GM12878 (cell line): ENCODE data around the gene VCP. TPM values are rescaled to one million over a fixed set of nuclear protein-coding genes. Genes with fewer than 3 reads are reported as not detected.
A peak's percentile ranks its signal among the peaks of the same experiment; 100 is the strongest.

Experiments
- ATAC-seq: fragments of 200-7000 bp; cut with Tn5 transposase; 3 replicates; pipeline ENCODE4 v1.9.1; 2020; ENCODE audit warnings: mild to moderate bottlenecking, moderate library complexity
- BruUV-seq: library from RNA; stranded (reverse); fragments of 400-500 nt; replicated peaks from 2 replicates; lab custom pipeline; 2021; lab: Mats Ljungman, UMichigan
- CTCF ChIA-PET: fragments of 300-600 bp; sonication (Branson Sonifier 250); formaldehyde crosslinking; extraction: SDS; loops from one replicate; lab custom pipeline; 2021; ENCODE audit warnings: inconsistent platforms; lab: Yijun Ruan, JAX
- POLR2A ChIA-PET: fragments of 350-600 bp; formaldehyde crosslinking; extraction: SDS; loops from one replicate; lab custom pipeline; 2021; ENCODE audit warnings: inconsistent platforms; lab: Charles Lee
- RAD21 ChIA-PET: fragments of 300-600 bp; sonication (Branson Sonifier 250); formaldehyde crosslinking; loops from one replicate; lab custom pipeline; 2023; ENCODE audit warnings: antibody characterized with exemption; ENCODE audit not compliant: unreplicated experiment; lab: Charles Lee
- SMC1A ChIA-PET: fragments of 300-600 bp; sonication (Branson Sonifier 250); formaldehyde crosslinking; loops from one replicate; lab custom pipeline; 2023; ENCODE audit not compliant: unreplicated experiment, uncharacterized antibody; lab: Charles Lee
- DNase-seq: peaks from one replicate; pipeline ENCODE4 v3.0.0-alpha.2; 2011; ENCODE audit warnings: low read depth, low spot score
- FAIRE-seq: peaks from 3 replicates; lab custom pipeline; 2011; peaks lifted over from hg19 to GRCh38; lab: Jason Lieb, UNC
- H2AFZ ChIP-seq: 2 replicates; pipeline ENCODE4 v1.6.0; 2011; ENCODE audit warnings: low read depth, low read length, control low read depth; ENCODE audit not compliant: control insufficient read depth
- H3K27ac ChIP-seq: 2 replicates; pipeline ENCODE4 v1.5.1; 2011; ENCODE audit warnings: control low read depth; ENCODE audit not compliant: control insufficient read depth, insufficient read depth
- H3K27me3 ChIP-seq, 2 experiments: replicated peaks in 1 of 2; 2 replicates each; pipeline versions ENCODE4 v1.6.0 to v1.6.1; 2011; ENCODE audit warnings: low read length in 1 of 2; ENCODE audit not compliant: control insufficient read depth in 2 of 2, insufficient read depth in 2 of 2
- H3K36me3 ChIP-seq, 2 experiments: 2 replicates each; pipeline ENCODE4 v1.5.1; 2011; ENCODE audit warnings: low read length in 1 of 2; ENCODE audit not compliant: control insufficient read depth in 2 of 2, insufficient read depth in 2 of 2
- H3K4me1 ChIP-seq: 2 replicates; pipeline ENCODE4 v1.6.1; 2011; ENCODE audit warnings: mild to moderate bottlenecking, low read length, moderate library complexity, mixed read lengths; ENCODE audit not compliant: control insufficient read depth, insufficient read depth
- H3K4me2 ChIP-seq: 2 replicates; pipeline ENCODE4 v1.6.0; 2011; ENCODE audit warnings: control low read depth; ENCODE audit not compliant: control insufficient read depth, insufficient read depth
- H3K4me3 ChIP-seq: fragments of 200-600 bp; sonication (generic); 2 replicates; pipeline ENCODE4 v1.5.1; 2016
- H3K79me2 ChIP-seq: 2 replicates; pipeline ENCODE4 v1.6.0; 2011; ENCODE audit warnings: low read length; ENCODE audit not compliant: control insufficient read depth, insufficient read depth
- H3K9ac ChIP-seq: 2 replicates; pipeline ENCODE4 v1.8.0; 2011; ENCODE audit warnings: low read length, control low read depth, mixed read lengths; ENCODE audit not compliant: control insufficient read depth, insufficient read depth
- H3K9me3 ChIP-seq: replicated peaks from 3 replicates; pipeline ENCODE4 v1.5.1; 2011; ENCODE audit warnings: mild to moderate bottlenecking, low read length; ENCODE audit not compliant: control insufficient read depth, insufficient read depth
- H4K20me1 ChIP-seq: 2 replicates; pipeline ENCODE4 v1.6.0; 2011; ENCODE audit not compliant: control insufficient read depth, insufficient read depth
- ATF7 ChIP-seq: fragments of 450-650 bp; IDR thresholded peaks from 2 replicates; pipeline ENCODE4 v1.6.1; 2016; ENCODE audit warnings: low read depth, mild to moderate bottlenecking
- BMI1 ChIP-seq: fragments of 450-650 bp; IDR thresholded peaks from 2 replicates; pipeline ENCODE4 v1.6.1; 2016; ENCODE audit warnings: mild to moderate bottlenecking, moderate library complexity, borderline replicate concordance
- CHD1 ChIP-seq: IDR thresholded peaks from 2 replicates; pipeline ENCODE4 v1.6.1; 2012; ENCODE audit warnings: low read depth, low read length, improper control_type of control experiment
- CREB1 ChIP-seq: IDR thresholded peaks from 2 replicates; pipeline ENCODE4 v1.6.1; 2012; ENCODE audit warnings: low read depth, mild to moderate bottlenecking, inconsistent platforms
- GABPA ChIP-seq: IDR thresholded peaks from 2 replicates; pipeline ENCODE4 v1.6.1; 2014; ENCODE audit warnings: antibody characterized with exemption, low read depth, mild to moderate bottlenecking, inconsistent platforms
- HDGF ChIP-seq: fragments of 450-650 bp; IDR thresholded peaks from 2 replicates; pipeline ENCODE4 v1.6.1; 2016; ENCODE audit warnings: antibody characterized with exemption
- SIN3A ChIP-seq: IDR thresholded peaks from 2 replicates; pipeline ENCODE4 v1.6.1; 2012; ENCODE audit warnings: low read depth, low read length, improper control_type of control experiment
- ZNF384 ChIP-seq: IDR thresholded peaks from 2 replicates; pipeline ENCODE4 v1.6.1; 2012; ENCODE audit warnings: low read depth, mild to moderate bottlenecking, low read length, improper control_type of control experiment, borderline replicate concordance
- WGBS: methylation state at CpG from one replicate; pipeline ENCODE4 v1.1.6; 2016; ENCODE audit warnings: low lambda C conversion rate; ENCODE audit not compliant: insufficient replicate concordance, insufficient coverage; ENCODE audit errors: missing lambda C conversion rate; 5-methylcytosine and 5-hydroxymethylcytosine counted together
- in situ Hi-C: fragments of 300-500 bp; cut with MboI; formaldehyde crosslinking; loops from 9 replicates; pipeline ENCODE4 v1.14.3; 2018; ENCODE audit warnings: mixed read lengths
- intact Hi-C: fragments of 100-400 bp; cut with micrococcal nuclease; formaldehyde crosslinking; loops from one replicate; pipeline ENCODE4 v1.14.2; 2022; ENCODE audit not compliant: unreplicated experiment
- polyA plus RNA-seq, 11 experiments: library from polyadenylated mRNA; depleted of rRNA in 4 of 11; unstranded in 6 of 11; stranded (reverse) in 5 of 11; fragments of >200 nt; fragmentation: Nextera tagmentation in 4 of 11; fragmentation: Illumina TruSeq in 1 of 11; extraction: Ambion mirVana in 4 of 11; extraction: Trizol in 1 of 11; gene quantifications; 1 replicate in 1 of 11; 2 replicates in 10 of 11; pipeline versions ENCODE4 v1.2.1 to v1.2.3, GENCODE V29; 2011 to 2016; ENCODE audit warnings: inconsistent platforms in 2 of 11, missing spikeins in 2 of 11, low read depth in 1 of 11
- total RNA-seq, 4 experiments: library from RNA; depleted of rRNA in 3 of 4; stranded (reverse); fragments of >200 nt in 3 of 4; fragmentation: Illumina TruSeq in 1 of 4; extraction: Trizol in 1 of 4; gene quantifications; 2 replicates each; pipeline versions ENCODE4 v1.2.1 to v1.2.3, GENCODE V29; 2013 to 2021
- TF ChIP-seq, protein P1 (sequence below): fragments of 450-650 bp; IDR thresholded peaks from 2 replicates; pipeline ENCODE4 v1.6.1; 2017; ENCODE audit warnings: low read depth, mild to moderate bottlenecking, moderate library complexity
- TF ChIP-seq, protein P2 (sequence below): fragments of 450-650 bp; IDR thresholded peaks from 2 replicates; pipeline ENCODE4 v1.6.1; 2016; ENCODE audit warnings: mild to moderate bottlenecking
- TF ChIP-seq, protein P3 (sequence below): IDR thresholded peaks from 2 replicates; pipeline ENCODE4 v1.6.1; 2011; ENCODE audit warnings: borderline replicate concordance, low read depth, mild to moderate bottlenecking, moderate library complexity, mixed read lengths, low read length; ENCODE audit not compliant: insufficient read depth; ENCODE audit errors: extremely low read length

The VCP gene
- total and polyA plus RNA-seq, 10 of the 15 experiments (the other 5 are each of a cell fraction or from before 2014, with no cell fraction given) = 7.4 to 327 (median 244) TPM

DNA sequence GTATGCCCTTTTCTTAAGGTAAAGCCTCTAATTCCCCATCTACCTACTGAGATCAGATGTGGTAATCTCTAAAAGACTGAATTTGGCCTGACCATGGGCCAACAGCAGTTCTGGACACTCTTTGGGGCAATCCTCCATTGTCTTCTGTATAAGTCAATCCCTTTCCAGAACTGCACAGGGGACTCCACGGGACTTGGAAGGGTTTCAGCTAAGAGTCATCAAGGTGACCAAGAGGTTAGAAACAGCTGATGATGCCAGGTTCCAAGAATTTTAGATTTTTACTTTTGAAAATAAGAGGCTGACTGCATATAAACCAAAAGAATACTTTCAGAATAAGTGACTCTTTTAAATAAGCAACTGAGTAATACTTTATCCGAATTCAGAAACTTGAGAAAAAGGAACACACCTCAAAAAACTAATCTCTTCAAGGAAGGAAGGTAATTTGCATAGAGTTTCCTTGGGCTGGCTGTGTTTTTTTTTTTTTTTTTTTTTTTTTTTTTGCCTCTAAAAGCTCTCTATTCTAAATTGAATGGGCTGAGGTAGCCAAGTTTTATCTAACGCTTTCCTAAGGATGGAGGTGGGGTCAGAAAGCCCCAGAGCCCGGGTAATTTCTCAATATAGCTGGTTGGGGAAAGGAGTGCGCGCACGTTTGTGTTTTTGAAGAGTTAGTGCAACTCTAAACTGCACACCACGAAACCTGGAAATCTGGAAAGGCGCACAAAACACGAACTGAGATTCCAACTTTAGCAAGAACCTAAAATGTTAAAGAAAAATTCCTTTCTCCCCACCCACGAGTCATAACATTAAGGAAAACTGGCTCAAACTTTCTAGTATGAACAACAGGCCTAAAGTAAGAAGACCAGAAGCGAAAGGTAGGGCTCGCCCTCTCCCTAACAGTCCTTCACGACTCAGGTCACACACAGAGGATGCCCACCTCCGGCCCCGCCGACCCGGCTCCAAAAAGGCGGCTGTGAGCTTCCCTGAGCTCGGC is 1.3 kb downstream of the VCP start:
- POLR2A ChIA-PET = interaction anchor here (0.5 to 2.6 kb wide), 14 partner anchors 9 to 1774 kb away, joined by 3 to 31 read pairs (median 4); partner anchors contain the start of genes FANCG and STOML2
- under 1% methylated on average over 20 of the region's 20 CpGs for WGBS
- Histone ChIP-seq H3K4me3 (peak overlapping the region; percentile 78), H3K4me2 (peak overlapping the region; percentile 83), H3K36me3 (peaks cover 7 to 32% of the 10 kb centered on the region in 2 experiments; a peak in 3 of 4 replicates), H3K4me1 (peaks cover 12% of the 10 kb centered on the region), H3K27me3 (no peaks in the 10 kb centered on the region)
- RAD21 ChIA-PET = interaction anchor here (0.9 to 2.5 kb wide), 9 partner anchors 9 to 79 kb away, joined by 3 to 11 read pairs (median 5); partner anchors contain the start of genes ATOSB, FANCG, PIGO and STOML2
- intact Hi-C loops = loop anchor here (5.0 to 10.0 kb wide), 3 partner anchors 41 to 654 kb away; partner anchors contain the start of gene DNAJB5
- TF ChIP-seq, protein P1, sequence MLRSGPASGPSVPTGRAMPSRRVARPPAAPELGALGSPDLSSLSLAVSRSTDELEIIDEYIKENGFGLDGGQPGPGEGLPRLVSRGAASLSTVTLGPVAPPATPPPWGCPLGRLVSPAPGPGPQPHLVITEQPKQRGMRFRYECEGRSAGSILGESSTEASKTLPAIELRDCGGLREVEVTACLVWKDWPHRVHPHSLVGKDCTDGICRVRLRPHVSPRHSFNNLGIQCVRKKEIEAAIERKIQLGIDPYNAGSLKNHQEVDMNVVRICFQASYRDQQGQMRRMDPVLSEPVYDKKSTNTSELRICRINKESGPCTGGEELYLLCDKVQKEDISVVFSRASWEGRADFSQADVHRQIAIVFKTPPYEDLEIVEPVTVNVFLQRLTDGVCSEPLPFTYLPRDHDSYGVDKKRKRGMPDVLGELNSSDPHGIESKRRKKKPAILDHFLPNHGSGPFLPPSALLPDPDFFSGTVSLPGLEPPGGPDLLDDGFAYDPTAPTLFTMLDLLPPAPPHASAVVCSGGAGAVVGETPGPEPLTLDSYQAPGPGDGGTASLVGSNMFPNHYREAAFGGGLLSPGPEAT = peak; percentile 4; the same call in 1 of the 2 replicates
- no peak for TF ChIP-seq BMI1
- TF ChIP-seq HDGF = no peak
- no peak for TF ChIP-seq CHD1
- TF ChIP-seq CREB1 = peak; percentile 18; the same call in 1 of the 2 replicates
- TF ChIP-seq GABPA = no peak
- TF ChIP-seq, protein P2, sequence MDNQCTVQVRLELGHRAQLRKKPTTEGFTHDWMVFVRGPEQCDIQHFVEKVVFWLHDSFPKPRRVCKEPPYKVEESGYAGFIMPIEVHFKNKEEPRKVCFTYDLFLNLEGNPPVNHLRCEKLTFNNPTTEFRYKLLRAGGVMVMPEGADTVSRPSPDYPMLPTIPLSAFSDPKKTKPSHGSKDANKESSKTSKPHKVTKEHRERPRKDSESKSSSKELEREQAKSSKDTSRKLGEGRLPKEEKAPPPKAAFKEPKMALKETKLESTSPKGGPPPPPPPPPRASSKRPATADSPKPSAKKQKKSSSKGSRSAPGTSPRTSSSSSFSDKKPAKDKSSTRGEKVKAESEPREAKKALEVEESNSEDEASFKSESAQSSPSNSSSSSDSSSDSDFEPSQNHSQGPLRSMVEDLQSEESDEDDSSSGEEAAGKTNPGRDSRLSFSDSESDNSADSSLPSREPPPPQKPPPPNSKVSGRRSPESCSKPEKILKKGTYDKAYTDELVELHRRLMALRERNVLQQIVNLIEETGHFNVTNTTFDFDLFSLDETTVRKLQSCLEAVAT = 0 out of 2 replicates have a peak, but pooled peaks have one; percentile 47
- TF ChIP-seq, protein P3, sequence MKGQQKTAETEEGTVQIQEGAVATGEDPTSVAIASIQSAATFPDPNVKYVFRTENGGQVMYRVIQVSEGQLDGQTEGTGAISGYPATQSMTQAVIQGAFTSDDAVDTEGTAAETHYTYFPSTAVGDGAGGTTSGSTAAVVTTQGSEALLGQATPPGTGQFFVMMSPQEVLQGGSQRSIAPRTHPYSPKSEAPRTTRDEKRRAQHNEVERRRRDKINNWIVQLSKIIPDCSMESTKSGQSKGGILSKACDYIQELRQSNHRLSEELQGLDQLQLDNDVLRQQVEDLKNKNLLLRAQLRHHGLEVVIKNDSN = no peak
- peak; percentile 82 for TF ChIP-seq ZNF384
- TF ChIP-seq SIN3A = no peak; the same call in 1 of the 2 replicates
- no peak for TF ChIP-seq ATF7
- TF ChIP-seq, all 136 proteins: peak for 4
- in situ Hi-C loops = no loop called here
- SMC1A ChIA-PET = interaction anchor here (1.0 to 3.3 kb wide), 6 partner anchors 10 to 87 kb away, joined by 3 to 19 read pairs (median 8); partner anchors contain the start of genes FANCG and PIGO
- Histone ChIP-seq H4K20me1 (peaks cover 30% of the 10 kb centered on the region), H2AFZ (no peak overlapping the region), H3K9ac (peak overlapping the region; percentile 81), H3K27ac (peak overlapping the region; percentile 88), H3K79me2 (peaks cover 57% of the 10 kb centered on the region), H3K9me3 (no peaks in the 10 kb centered on the region)
- BruUV-seq = TSS peak; percentile 55
- DNase-seq = no peak
- FAIRE-seq = no peak
- no peak for ATAC-seq
- CTCF ChIA-PET = interaction anchor here (1.0 to 2.7 kb wide), 12 partner anchors 8 to 576 kb away, joined by 3 to 29 read pairs (median 7); partner anchors contain the start of genes FANCG, PIGO and STOML2
